Occipital lobe (tissue), 2 donors: ENCODE results near the gene GOLGA3. TPM values are rescaled to one million over a fixed set of nuclear protein-coding genes. Genes with fewer than 3 reads are reported as not detected.
"Not testable (repeated sequence)": the region's sequence is repeated elsewhere in the genome, so short reads cannot be mapped to it uniquely, and the experiment has no call there.

ENCODE experiments used
- DNase-seq: peaks from one replicate; lab custom pipeline; 2025; lab: John Stamatoyannopoulos, UW
- total RNA-seq: library from RNA; depleted of rRNA; stranded (reverse); fragments of >200 nt; gene quantifications from one replicate; pipeline ENCODE4 v1.2.3, GENCODE V29; 2014

Gene GOLGA3
- total RNA-seq, 1 donor from 2014 or later = 59.3 TPM

- no peak for DNase-seq
Measured at GRCh38 chr12:132842449-132843045, 13.9 kb upstream of the GOLGA3 start.

- DNase-seq = no peak
Measured at GRCh38 chr12:132841151-132841550, 12.5 kb upstream of the GOLGA3 start.

- no peak for DNase-seq
Measured at GRCh38 chr12:132840536-132840935, 11.9 kb upstream of the GOLGA3 start.

GRCh38 chr12:132839558-132840235, 11.0 kb upstream of the GOLGA3 start:
- DNase-seq = no peak

GRCh38 chr12:132838410-132839080, 9.9 kb upstream of the GOLGA3 start:
- DNase-seq = no peak

GRCh38 chr12:132837693-132838409, 9.2 kb upstream of the GOLGA3 start:
- DNase-seq = no peak

GRCh38 chr12:132836795-132837331, 8.2 kb upstream of the GOLGA3 start:
- DNase-seq = no peak

- DNase-seq = not testable (repeated sequence)
Measured at GRCh38 chr12:132836230-132836629, 7.6 kb upstream of the GOLGA3 start.

- no peak for DNase-seq
Measured at GRCh38 chr12:132835076-132836025, 6.7 kb upstream of the GOLGA3 start.

- no peak for DNase-seq
Measured at GRCh38 chr12:132834181-132834711, 5.6 kb upstream of the GOLGA3 start.

- no peak for DNase-seq
Measured at GRCh38 chr12:132833341-132833740, 4.7 kb upstream of the GOLGA3 start.

- DNase-seq = no peak
Measured at GRCh38 chr12:132831771-132832170, 3.1 kb upstream of the GOLGA3 start.

GRCh38 chr12:132827763-132828703, 636 bp downstream of the GOLGA3 start:
- DNase-seq = no peak

GRCh38 chr12:132825861-132826260, 2.8 kb downstream of the GOLGA3 start:
- DNase-seq = no peak

- DNase-seq = no peak
Measured at GRCh38 chr12:132825089-132825488, 3.6 kb downstream of the GOLGA3 start.

GRCh38 chr12:132824053-132824452, 4.6 kb downstream of the GOLGA3 start:
- no peak for DNase-seq

GRCh38 chr12:132818562-132818961, 10.1 kb downstream of the GOLGA3 start:
- no peak for DNase-seq

GRCh38 chr12:132814232-132814631, 14.4 kb downstream of the GOLGA3 start:
- no peak for DNase-seq

- DNase-seq = no peak
Measured at GRCh38 chr12:132813443-132813842, 15.2 kb downstream of the GOLGA3 start.
